ENCODE data around the gene GRIN2A.

Gene GRIN2A

DNA sequence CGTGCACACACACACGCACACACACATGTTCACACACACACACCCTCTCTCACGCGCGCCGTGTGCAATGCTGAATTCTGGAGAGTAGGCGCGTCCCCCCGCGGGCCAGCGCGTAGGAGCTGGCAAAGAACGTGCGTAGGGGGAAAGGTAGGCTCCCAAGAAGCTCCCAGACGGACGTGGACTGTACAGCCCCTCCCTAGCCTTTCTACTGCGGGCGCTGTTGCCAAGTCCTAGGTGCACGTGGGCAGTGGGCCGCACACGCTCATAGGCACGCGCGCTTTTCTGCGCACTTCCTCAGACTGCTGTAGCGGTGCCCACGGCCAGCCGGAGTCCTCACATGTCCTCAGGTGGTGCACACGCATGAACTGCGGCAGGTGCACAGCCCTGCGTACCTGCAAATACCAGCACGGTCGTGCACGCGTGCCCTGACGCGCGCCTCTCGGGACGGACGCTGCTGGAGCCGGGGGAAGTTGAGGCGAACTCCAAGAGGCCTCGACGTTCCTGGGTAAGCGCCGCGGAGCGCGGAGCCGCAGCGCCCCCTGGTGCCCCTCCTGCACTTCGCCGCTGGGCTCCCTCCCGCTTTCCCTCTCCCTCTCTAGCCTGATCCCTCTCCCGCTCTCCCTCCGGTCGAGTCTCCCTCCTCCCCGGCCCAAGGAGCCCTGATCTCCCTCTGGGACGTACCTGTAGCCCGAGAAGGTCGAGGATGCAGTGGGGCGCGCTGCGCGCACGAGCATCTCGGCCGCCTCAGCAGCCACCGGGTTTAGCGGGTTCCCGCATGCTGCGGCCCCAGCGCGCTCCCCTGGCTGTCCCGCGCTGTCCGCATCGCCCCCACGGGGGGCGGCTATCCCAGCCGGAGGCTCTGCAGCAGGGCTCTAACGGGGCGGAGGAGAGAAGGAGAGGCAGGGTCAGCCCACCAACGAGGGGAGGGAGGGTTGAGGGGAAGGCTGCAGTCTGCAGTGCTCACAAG, 749 bp downstream of the GRIN2A start:
- no peak for DNase-seq

- no peak for DNase-seq
Observed at GRCh38 chr16:10180771-10181163, 1.5 kb downstream of the GRIN2A start.

DNA sequence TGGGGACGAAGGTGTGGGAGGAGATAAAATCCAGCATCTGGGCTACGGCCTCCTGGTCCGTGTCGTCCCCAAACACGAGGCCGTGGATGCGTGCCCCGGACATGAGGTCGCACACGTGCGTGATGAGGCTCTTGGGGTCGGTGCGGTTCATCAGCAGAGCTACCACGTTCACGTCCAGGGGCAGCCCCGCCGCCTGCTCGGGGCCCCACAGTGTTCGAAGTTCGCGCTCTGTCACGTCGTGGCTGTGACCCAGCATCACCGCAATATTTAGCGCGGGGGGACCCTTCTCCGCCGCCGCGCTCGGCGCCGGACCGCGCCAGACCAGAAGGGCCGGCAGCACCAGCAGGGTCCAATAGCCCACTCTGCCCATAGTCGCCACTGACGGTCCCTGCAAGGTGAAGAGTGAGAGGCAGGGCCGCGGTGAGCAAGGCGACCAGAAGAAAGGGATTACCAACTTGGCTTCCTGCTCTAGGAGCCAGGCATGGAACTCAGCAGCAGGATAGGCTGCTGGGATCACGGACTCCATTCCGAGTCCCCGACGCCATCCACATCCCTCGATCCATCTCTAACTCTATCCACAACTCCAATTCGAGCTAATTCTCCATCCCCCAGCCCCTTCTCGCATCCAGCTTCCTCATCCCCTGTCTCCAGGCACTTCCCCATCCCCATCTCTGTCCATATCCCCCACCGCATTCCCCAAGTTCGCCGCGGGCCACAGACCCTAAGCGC, 2.0 kb downstream of the GRIN2A start:
- no peak for DNase-seq

GRCh38 chr16:10178526-10178925, 3.7 kb downstream of the GRIN2A start:
- no peak for DNase-seq

GRCh38 chr16:10178080-10178479, 4.1 kb downstream of the GRIN2A start:
- DNase-seq: no peak

- DNase-seq: no peak
Observed at GRCh38 chr16:10172848-10173655, 9.2 kb downstream of the GRIN2A start.

- DNase-seq: no peak
Observed at GRCh38 chr16:10171221-10171620, 11.0 kb downstream of the GRIN2A start.

- no peak for DNase-seq
Observed at GRCh38 chr16:10169904-10170410, 12.3 kb downstream of the GRIN2A start.

DNA sequence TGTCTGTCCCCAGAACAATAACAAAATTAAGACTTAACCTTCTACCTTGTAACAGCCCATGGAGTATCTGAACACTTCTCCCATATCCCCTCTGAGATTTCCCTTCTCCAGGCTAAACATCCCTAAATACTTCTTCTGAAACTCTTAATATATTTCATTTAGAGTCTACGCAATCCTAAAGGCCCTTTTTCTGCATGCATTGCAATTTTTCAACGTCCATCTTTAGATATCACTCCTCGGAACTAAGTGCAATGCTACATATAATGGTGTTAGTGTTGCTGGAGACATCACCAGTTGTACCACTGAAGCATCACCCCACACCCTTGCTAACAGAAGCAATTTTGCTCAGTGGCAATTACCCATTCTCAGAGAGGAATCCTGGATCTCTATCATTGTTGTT, 13.2 kb downstream of the GRIN2A start:
- no peak for DNase-seq

GRCh38 chr16:10168258-10168657, 14.0 kb downstream of the GRIN2A start:
- DNase-seq: no peak

GRCh38 chr16:10165643-10166042, 16.6 kb downstream of the GRIN2A start:
- DNase-seq: no peak

DNA sequence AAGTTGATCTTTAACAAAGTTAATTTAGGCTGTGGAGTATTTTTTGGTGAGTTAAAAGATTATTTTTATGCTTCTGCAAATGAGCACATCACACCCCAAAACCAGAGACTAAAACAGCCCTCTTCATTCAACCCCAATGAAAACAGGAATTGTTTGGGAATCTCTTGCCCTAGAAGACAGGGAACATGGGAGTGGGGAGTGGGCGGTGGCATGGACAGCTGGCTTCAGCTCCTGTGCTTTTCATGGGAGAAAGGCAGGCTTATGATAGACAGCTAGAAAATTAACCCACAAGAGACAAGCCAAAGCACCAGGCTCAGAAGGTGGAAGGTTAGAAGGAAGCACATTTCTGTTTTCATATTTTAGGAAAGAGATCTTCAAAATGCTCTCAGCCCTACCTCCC, 19.2 kb downstream of the GRIN2A start:
- no peak for DNase-seq

GRCh38 chr16:10156099-10156498, 26.1 kb downstream of the GRIN2A start:
- DNase-seq: no peak

DNA sequence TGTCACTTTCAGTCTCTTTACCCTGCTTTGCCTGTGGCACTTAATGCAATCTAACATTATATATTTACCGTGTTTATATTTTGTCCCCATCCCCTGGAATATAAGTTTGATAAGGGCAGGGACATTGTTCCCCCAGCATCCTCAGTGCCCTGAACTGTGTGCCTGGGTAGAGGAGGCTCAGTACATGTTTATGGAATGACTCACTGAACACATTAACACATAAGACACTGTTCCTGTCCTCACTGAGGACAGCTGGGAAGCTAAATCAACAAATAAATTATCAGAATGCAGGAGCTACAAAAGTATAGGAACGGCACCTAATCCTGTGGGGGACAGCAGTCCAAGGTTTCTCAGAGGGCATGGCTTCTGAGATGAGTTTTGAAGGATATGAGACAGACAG, 27.8 kb downstream of the GRIN2A start:
- no peak for DNase-seq

DNA sequence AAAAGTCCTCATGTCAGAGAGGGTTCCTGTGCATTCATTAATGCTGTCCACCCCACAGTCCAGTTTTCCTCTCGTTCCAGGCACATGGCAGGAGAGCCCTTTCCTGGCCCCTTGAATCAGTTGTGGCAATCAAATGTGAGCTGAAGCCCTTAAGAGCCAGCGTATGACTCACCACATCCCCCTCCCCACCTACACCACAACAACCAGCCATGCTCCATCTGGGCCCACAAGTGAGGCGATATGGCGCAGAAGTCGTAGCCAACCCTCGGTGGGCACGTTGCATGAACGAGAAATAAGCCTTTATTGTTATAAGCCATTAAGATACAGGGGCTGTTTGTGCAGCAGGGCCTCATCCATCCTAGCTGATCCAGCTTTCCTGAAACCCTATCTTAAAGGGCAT, 28.2 kb downstream of the GRIN2A start:
- DNase-seq: no peak

GRCh38 chr16:10151718-10152117, 30.5 kb downstream of the GRIN2A start:
- no peak for DNase-seq

- DNase-seq: no peak
Observed at GRCh38 chr16:10150906-10151305, 31.3 kb downstream of the GRIN2A start.

DNA sequence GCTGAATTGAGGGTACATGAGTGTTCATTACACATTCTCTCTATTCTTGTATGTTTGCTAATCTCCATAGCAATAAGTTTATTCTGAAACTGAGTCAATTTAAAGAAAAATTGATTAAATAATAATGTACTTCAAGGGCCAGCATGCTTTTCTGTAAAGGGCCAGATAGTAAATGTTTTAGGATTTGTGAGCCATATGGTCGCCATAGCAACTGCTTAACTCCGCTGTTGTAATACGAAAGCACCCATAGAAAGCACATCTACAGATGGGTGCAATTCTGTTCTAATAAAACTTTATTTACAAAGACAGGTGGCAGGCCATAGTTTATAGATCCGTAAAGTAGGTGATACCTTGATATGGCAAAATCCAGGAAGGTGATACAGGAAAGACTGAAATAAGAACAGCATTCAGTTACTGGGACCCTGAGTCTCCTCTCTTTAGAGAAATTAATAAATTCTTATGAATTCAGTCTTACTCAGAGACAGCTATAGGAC, 36.6 kb downstream of the GRIN2A start:
- DNase-seq: no peak

- no peak for DNase-seq
Observed at GRCh38 chr16:10141671-10142070, 40.6 kb downstream of the GRIN2A start.

DNA sequence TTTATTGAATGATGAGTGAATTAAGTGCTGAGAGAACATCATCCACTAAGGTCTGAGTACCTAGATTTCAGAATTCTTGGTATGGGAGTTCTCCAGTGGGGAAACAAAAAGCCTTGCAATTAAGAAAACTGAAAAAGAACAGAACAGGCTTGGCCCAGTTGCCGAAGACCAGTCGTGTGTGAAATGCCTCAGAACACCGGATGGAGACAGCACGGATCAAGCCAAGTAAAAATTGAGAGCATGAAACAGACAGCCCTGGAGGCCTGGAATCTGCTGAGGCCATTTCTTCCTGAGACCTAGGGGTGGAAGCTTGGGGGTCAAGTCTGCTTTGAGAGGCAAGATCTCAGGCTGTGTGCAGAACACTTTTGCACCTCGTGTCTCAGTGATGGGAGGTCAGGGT, 43.3 kb downstream of the GRIN2A start:
- DNase-seq: no peak

DNA sequence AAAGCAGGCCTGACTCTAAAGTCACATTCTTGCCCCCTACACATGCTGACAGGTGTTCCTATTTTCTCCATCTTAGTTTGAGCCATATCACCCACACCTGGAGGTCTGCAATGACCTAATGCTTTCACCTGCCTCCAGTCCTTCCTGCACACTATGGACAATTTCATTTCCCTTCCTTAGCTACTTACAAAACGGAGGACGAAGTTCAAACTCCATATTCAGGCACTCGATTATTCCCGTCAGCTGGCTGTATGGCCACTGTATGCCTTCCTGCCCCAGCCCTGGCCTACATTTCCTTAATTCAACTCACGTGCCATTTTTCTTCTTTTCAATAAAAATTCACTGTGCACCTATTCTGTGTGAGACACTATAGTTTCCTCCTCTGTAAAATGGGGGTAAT, 44.9 kb downstream of the GRIN2A start:
- no peak for DNase-seq

GRCh38 chr16:10136916-10137315, 45.3 kb downstream of the GRIN2A start:
- no peak for DNase-seq

- DNase-seq: no peak
Observed at GRCh38 chr16:10130538-10130937, 51.7 kb downstream of the GRIN2A start.

Measured in HCEC 1CT (cell line).